GM12878 (cell line): ENCODE data around the gene LRIT2. TPM values are rescaled to one million over a fixed set of nuclear protein-coding genes. Genes with fewer than 3 reads are reported as not detected.

Experiments used
- ATAC-seq: fragments of 200-7000 bp; cut with Tn5 transposase; 3 replicates; pipeline ENCODE4 v1.9.1; 2020; ENCODE audit warnings: mild to moderate bottlenecking, moderate library complexity
- BruUV-seq: library from RNA; stranded (reverse); fragments of 400-500 nt; replicated peaks from 2 replicates; lab custom pipeline; 2021; lab: Mats Ljungman, UMichigan
- CTCF ChIA-PET: fragments of 300-600 bp; sonication (Branson Sonifier 250); formaldehyde crosslinking; extraction: SDS; loops from one replicate; lab custom pipeline; 2021; ENCODE audit warnings: inconsistent platforms; lab: Yijun Ruan, JAX
- POLR2A ChIA-PET: fragments of 350-600 bp; formaldehyde crosslinking; extraction: SDS; loops from one replicate; lab custom pipeline; 2021; ENCODE audit warnings: inconsistent platforms; lab: Charles Lee
- RAD21 ChIA-PET: fragments of 300-600 bp; sonication (Branson Sonifier 250); formaldehyde crosslinking; loops from one replicate; lab custom pipeline; 2023; ENCODE audit warnings: antibody characterized with exemption; ENCODE audit not compliant: unreplicated experiment; lab: Charles Lee
- SMC1A ChIA-PET: fragments of 300-600 bp; sonication (Branson Sonifier 250); formaldehyde crosslinking; loops from one replicate; lab custom pipeline; 2023; ENCODE audit not compliant: unreplicated experiment, uncharacterized antibody; lab: Charles Lee
- DNase-seq: peaks from one replicate; pipeline ENCODE4 v3.0.0-alpha.2; 2011; ENCODE audit warnings: low read depth, low spot score
- FAIRE-seq: peaks from 3 replicates; lab custom pipeline; 2011; peaks lifted over from hg19 to GRCh38; lab: Jason Lieb, UNC
- H2AFZ ChIP-seq: 2 replicates; pipeline ENCODE4 v1.6.0; 2011; ENCODE audit warnings: low read depth, low read length, control low read depth; ENCODE audit not compliant: control insufficient read depth
- H3K27ac ChIP-seq: 2 replicates; pipeline ENCODE4 v1.5.1; 2011; ENCODE audit warnings: control low read depth; ENCODE audit not compliant: control insufficient read depth, insufficient read depth
- H3K27me3 ChIP-seq, 2 experiments: replicated peaks in 1 of 2; 2 replicates each; pipeline versions ENCODE4 v1.6.0 to v1.6.1; 2011; ENCODE audit warnings: low read length in 1 of 2; ENCODE audit not compliant: control insufficient read depth in 2 of 2, insufficient read depth in 2 of 2
- H3K36me3 ChIP-seq, 2 experiments: 2 replicates each; pipeline ENCODE4 v1.5.1; 2011; ENCODE audit warnings: low read length in 1 of 2; ENCODE audit not compliant: control insufficient read depth in 2 of 2, insufficient read depth in 2 of 2
- H3K4me1 ChIP-seq: 2 replicates; pipeline ENCODE4 v1.6.1; 2011; ENCODE audit warnings: mild to moderate bottlenecking, low read length, moderate library complexity, mixed read lengths; ENCODE audit not compliant: control insufficient read depth, insufficient read depth
- H3K4me2 ChIP-seq: 2 replicates; pipeline ENCODE4 v1.6.0; 2011; ENCODE audit warnings: control low read depth; ENCODE audit not compliant: control insufficient read depth, insufficient read depth
- H3K4me3 ChIP-seq: fragments of 200-600 bp; sonication (generic); 2 replicates; pipeline ENCODE4 v1.5.1; 2016
- H3K79me2 ChIP-seq: 2 replicates; pipeline ENCODE4 v1.6.0; 2011; ENCODE audit warnings: low read length; ENCODE audit not compliant: control insufficient read depth, insufficient read depth
- H3K9ac ChIP-seq: 2 replicates; pipeline ENCODE4 v1.8.0; 2011; ENCODE audit warnings: low read length, control low read depth, mixed read lengths; ENCODE audit not compliant: control insufficient read depth, insufficient read depth
- H3K9me3 ChIP-seq: replicated peaks from 3 replicates; pipeline ENCODE4 v1.5.1; 2011; ENCODE audit warnings: mild to moderate bottlenecking, low read length; ENCODE audit not compliant: control insufficient read depth, insufficient read depth
- H4K20me1 ChIP-seq: 2 replicates; pipeline ENCODE4 v1.6.0; 2011; ENCODE audit not compliant: control insufficient read depth, insufficient read depth
- ATF7 ChIP-seq: fragments of 450-650 bp; IDR thresholded peaks from 2 replicates; pipeline ENCODE4 v1.6.1; 2016; ENCODE audit warnings: low read depth, mild to moderate bottlenecking
- CEBPB ChIP-seq, 2 experiments: fragments of 150-350 bp in 1 of 2; IDR thresholded peaks; 2 replicates each; pipeline ENCODE4 v1.6.1; 2012 to 2014; ENCODE audit warnings: low read depth in 2 of 2, low read length in 2 of 2, borderline replicate concordance in 1 of 2, inconsistent platforms in 1 of 2
- GATAD2B ChIP-seq: fragments of 450-650 bp; conservative IDR thresholded peaks from 2 replicates; pipeline ENCODE4 v1.6.1; 2017; ENCODE audit warnings: low read depth, mild to moderate bottlenecking, moderate library complexity
- HDAC2 ChIP-seq: fragments of 200-600 bp; sonication (generic); IDR thresholded peaks from 2 replicates; pipeline ENCODE4 v1.6.1; 2017
- HDGF ChIP-seq: fragments of 450-650 bp; IDR thresholded peaks from 2 replicates; pipeline ENCODE4 v1.6.1; 2016; ENCODE audit warnings: antibody characterized with exemption
- MXI1 ChIP-seq: fragments of 150-350 bp; IDR thresholded peaks from 2 replicates; pipeline ENCODE4 v1.6.1; 2011; ENCODE audit warnings: low read depth, mild to moderate bottlenecking, inconsistent platforms, low read length, improper control_type of control experiment
- NFYB ChIP-seq: IDR thresholded peaks from 2 replicates; pipeline ENCODE4 v1.6.1; 2011; ENCODE audit warnings: low read depth, mild to moderate bottlenecking, low read length, improper control_type of control experiment, moderate library complexity; ENCODE audit not compliant: insufficient read depth
- NR2F1 ChIP-seq: fragments of 450-650 bp; conservative IDR thresholded peaks from 2 replicates; pipeline ENCODE4 v1.6.1; 2017; ENCODE audit warnings: mild to moderate bottlenecking
- PML ChIP-seq: IDR thresholded peaks from 2 replicates; pipeline ENCODE4 v1.6.1; 2012; ENCODE audit warnings: low read length, inconsistent platforms
- SMAD5 ChIP-seq: IDR thresholded peaks from 2 replicates; pipeline ENCODE4 v1.6.1; 2016; ENCODE audit warnings: antibody characterized with exemption, low read depth
- SUZ12 ChIP-seq: fragments of 200-600 bp; sonication (generic); IDR thresholded peaks from one replicate; pipeline ENCODE4 v1.6.1; 2018; ENCODE audit warnings: antibody characterized with exemption, mild to moderate bottlenecking; ENCODE audit not compliant: unreplicated experiment
- WGBS: methylation state at CpG from one replicate; pipeline ENCODE4 v1.1.6; 2016; ENCODE audit warnings: low lambda C conversion rate; ENCODE audit not compliant: insufficient replicate concordance, insufficient coverage; ENCODE audit errors: missing lambda C conversion rate; 5-methylcytosine and 5-hydroxymethylcytosine counted together
- in situ Hi-C: fragments of 300-500 bp; cut with MboI; formaldehyde crosslinking; loops from 9 replicates; pipeline ENCODE4 v1.14.3; 2018; ENCODE audit warnings: mixed read lengths
- intact Hi-C: fragments of 100-400 bp; cut with micrococcal nuclease; formaldehyde crosslinking; loops from one replicate; pipeline ENCODE4 v1.14.2; 2022; ENCODE audit not compliant: unreplicated experiment
- polyA plus RNA-seq, 11 experiments: library from polyadenylated mRNA; depleted of rRNA in 4 of 11; unstranded in 6 of 11; stranded (reverse) in 5 of 11; fragments of >200 nt; fragmentation: Nextera tagmentation in 4 of 11; fragmentation: Illumina TruSeq in 1 of 11; extraction: Ambion mirVana in 4 of 11; extraction: Trizol in 1 of 11; gene quantifications; 1 replicate in 1 of 11; 2 replicates in 10 of 11; pipeline versions ENCODE4 v1.2.1 to v1.2.3, GENCODE V29; 2011 to 2016; ENCODE audit warnings: inconsistent platforms in 2 of 11, missing spikeins in 2 of 11, low read depth in 1 of 11
- total RNA-seq, 4 experiments: library from RNA; depleted of rRNA in 3 of 4; stranded (reverse); fragments of >200 nt in 3 of 4; fragmentation: Illumina TruSeq in 1 of 4; extraction: Trizol in 1 of 4; gene quantifications; 2 replicates each; pipeline versions ENCODE4 v1.2.1 to v1.2.3, GENCODE V29; 2013 to 2021
- TF ChIP-seq, protein P1 (sequence below): fragments of 450-650 bp; IDR thresholded peaks from 2 replicates; pipeline ENCODE4 v1.6.1; 2017; ENCODE audit warnings: borderline replicate concordance
- TF ChIP-seq, protein P2 (sequence below): fragments of 450-650 bp; IDR thresholded peaks from 2 replicates; pipeline ENCODE4 v1.6.1; 2016; ENCODE audit warnings: mild to moderate bottlenecking, moderate library complexity, borderline replicate concordance

The LRIT2 gene
- total and polyA plus RNA-seq, 10 of the 15 experiments (the other 5 are each of a cell fraction or from before 2014, with no cell fraction given), result not detected

DNA sequence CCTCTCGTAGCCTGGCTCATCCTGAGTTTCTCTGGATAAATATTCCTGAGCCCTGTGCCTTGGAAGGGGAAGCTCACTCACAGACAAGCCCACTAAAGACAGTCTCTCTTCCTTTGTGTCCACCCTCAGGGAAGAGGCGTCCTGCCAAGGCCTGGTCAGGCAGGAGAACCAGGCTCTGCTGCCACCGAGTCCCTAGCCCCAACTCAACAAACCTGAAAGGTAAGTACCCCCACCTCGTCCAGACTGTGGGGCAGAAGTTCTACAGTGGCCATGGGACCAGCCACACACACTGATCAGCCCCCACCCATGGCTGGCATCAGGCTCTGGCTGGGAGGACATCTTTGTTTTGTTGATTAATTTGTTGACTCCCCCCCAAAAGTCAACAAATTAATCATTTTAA lies 49.0 kb downstream of the LRIT2 start:
- ChIA-PET CTCF (interaction anchor here (6.4 kb wide), 1 partner anchor 28 kb away, joined by 35 read pairs; no protein-coding TSS in a partner anchor), POLR2A (interaction anchor here (2.4 kb wide), 1 partner anchor 9 kb away, joined by 10 read pairs; no protein-coding TSS in a partner anchor), RAD21 (no interaction called here), SMC1A (interaction anchor here (1.6 to 2.4 kb wide), 3 partner anchors 7 to 28 kb away, joined by 6 to 11 read pairs (median 10); no protein-coding TSS in a partner anchor)
- Histone ChIP-seq H3K27me3 (no peaks in the 10 kb centered on the region), H3K4me1 (peaks cover 48% of the 10 kb centered on the region), H2AFZ (no peak overlapping the region), H4K20me1 (no peaks in the 10 kb centered on the region), H3K36me3 (no peaks in the 10 kb centered on the region), H3K9ac (no peak overlapping the region), H3K27ac (no peak overlapping the region), H3K79me2 (peaks cover 4% of the 10 kb centered on the region), H3K4me3 (no peak overlapping the region), H3K9me3 (no peaks in the 10 kb centered on the region), H3K4me2 (no peak overlapping the region)
- ATAC-seq (no peak), FAIRE-seq (no peak), DNase-seq (no peak)
- WGBS, result 74% methylated on average over 4 of the region's 4 CpGs
- no TSS peak for BruUV-seq
- intact Hi-C loops, result loop anchor here (10.0 kb wide), 1 partner anchor 1252 kb away; no protein-coding TSS in a partner anchor
- no peak for TF ChIP-seq PML
- in situ Hi-C loops, result no loop called here

DNA sequence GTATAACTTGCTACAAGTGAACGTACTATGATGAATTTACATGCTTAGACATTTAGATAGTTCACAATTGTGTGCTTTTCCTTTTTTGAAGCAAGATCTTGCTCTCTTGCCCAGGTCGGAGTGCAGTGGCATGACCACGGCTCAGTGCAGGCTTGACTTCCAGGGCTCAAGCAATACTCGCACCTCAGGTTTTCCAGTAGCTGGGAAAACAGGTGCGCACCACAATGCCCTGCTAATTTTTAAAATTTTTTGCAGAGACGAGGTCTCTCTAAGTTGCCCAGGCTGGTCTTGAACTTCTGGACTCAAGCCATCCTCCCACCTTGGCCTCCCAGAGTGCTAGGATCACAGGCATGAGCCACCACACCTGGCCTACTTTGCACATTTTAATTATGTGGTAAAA lies 49.9 kb downstream of the LRIT2 start:
- H3K9ac ChIP-seq, result no peak overlapping the region
- no peak overlapping the region for H3K27ac ChIP-seq
- SMC1A ChIA-PET, result no interaction called here
- intact Hi-C loops (loop anchor here (10.0 kb wide), 1 partner anchor 1251 kb away; no protein-coding TSS in a partner anchor), in situ Hi-C loops (no loop called here)
- H3K27me3 ChIP-seq, result no peaks in the 10 kb centered on the region
- peaks cover 13% of the 10 kb centered on the region for H3K79me2 ChIP-seq
- no peaks in the 10 kb centered on the region for H3K9me3 ChIP-seq
- CTCF ChIA-PET, result interaction anchor here (6.4 kb wide), 1 partner anchor 27 kb away, joined by 35 read pairs; no protein-coding TSS in a partner anchor
- ATAC-seq, result no peak
- DNase-seq, result no peak
- no peaks in the 10 kb centered on the region for H3K36me3 ChIP-seq
- BruUV-seq, result no TSS peak
- peaks cover 48% of the 10 kb centered on the region for H3K4me1 ChIP-seq
- POLR2A ChIA-PET, result no interaction called here
- FAIRE-seq, result no peak
- no peak overlapping the region for H3K4me2 ChIP-seq
- no peak overlapping the region for H2AFZ ChIP-seq
- WGBS, result 83% methylated on average over 6 of the region's 6 CpGs
- RAD21 ChIA-PET, result no interaction called here
- H4K20me1 ChIP-seq, result no peaks in the 10 kb centered on the region
- H3K4me3 ChIP-seq, result no peak overlapping the region
- TF ChIP-seq SMAD5, result no peak
- no peak for TF ChIP-seq MXI1
- TF ChIP-seq SUZ12, result no peak
- no peak for TF ChIP-seq NR2F1
- TF ChIP-seq, protein P1, sequence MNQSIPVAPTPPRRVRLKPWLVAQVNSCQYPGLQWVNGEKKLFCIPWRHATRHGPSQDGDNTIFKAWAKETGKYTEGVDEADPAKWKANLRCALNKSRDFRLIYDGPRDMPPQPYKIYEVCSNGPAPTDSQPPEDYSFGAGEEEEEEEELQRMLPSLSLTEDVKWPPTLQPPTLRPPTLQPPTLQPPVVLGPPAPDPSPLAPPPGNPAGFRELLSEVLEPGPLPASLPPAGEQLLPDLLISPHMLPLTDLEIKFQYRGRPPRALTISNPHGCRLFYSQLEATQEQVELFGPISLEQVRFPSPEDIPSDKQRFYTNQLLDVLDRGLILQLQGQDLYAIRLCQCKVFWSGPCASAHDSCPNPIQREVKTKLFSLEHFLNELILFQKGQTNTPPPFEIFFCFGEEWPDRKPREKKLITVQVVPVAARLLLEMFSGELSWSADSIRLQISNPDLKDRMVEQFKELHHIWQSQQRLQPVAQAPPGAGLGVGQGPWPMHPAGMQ, result no peak
- TF ChIP-seq HDGF, result no peak
- TF ChIP-seq CEBPB (IDR thresholded peaks at IDR 0.05; ENCODE audit: borderline replicate concordance in 1 of 2, low read depth in 2 of 2, low read length in 2 of 2), result no peak
- no peak for TF ChIP-seq HDAC2
- TF ChIP-seq, protein P2, sequence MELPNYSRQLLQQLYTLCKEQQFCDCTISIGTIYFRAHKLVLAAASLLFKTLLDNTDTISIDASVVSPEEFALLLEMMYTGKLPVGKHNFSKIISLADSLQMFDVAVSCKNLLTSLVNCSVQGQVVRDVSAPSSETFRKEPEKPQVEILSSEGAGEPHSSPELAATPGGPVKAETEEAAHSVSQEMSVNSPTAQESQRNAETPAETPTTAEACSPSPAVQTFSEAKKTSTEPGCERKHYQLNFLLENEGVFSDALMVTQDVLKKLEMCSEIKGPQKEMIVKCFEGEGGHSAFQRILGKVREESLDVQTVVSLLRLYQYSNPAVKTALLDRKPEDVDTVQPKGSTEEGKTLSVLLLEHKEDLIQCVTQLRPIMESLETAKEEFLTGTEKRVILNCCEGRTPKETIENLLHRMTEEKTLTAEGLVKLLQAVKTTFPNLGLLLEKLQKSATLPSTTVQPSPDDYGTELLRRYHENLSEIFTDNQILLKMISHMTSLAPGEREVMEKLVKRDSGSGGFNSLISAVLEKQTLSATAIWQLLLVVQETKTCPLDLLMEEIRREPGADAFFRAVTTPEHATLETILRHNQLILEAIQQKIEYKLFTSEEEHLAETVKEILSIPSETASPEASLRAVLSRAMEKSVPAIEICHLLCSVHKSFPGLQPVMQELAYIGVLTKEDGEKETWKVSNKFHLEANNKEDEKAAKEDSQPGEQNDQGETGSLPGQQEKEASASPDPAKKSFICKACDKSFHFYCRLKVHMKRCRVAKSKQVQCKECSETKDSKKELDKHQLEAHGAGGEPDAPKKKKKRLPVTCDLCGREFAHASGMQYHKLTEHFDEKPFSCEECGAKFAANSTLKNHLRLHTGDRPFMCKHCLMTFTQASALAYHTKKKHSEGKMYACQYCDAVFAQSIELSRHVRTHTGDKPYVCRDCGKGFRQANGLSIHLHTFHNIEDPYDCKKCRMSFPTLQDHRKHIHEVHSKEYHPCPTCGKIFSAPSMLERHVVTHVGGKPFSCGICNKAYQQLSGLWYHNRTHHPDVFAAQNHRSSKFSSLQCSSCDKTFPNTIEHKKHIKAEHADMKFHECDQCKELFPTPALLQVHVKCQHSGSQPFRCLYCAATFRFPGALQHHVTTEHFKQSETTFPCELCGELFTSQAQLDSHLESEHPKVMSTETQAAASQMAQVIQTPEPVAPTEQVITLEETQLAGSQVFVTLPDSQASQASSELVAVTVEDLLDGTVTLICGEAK, result no peak
- no peak for TF ChIP-seq GATAD2B
- no peak for TF ChIP-seq ATF7
- no peak for TF ChIP-seq NFYB
